ENCODE results near the gene KCNMA1.

The KCNMA1 gene

GRCh38 chr10:77157248-77158019 is 480.2 kb downstream of the KCNMA1 start:
- DNase-seq (ENCODE audit: low read depth in 3 of 3): no peak

GRCh38 chr10:77156406-77156879 is 481.2 kb downstream of the KCNMA1 start:
- no peak for DNase-seq (ENCODE audit: low read depth in 3 of 3)

- DNase-seq (ENCODE audit: low read depth in 3 of 3): no peak
Observed at GRCh38 chr10:77152256-77152655, 485.4 kb downstream of the KCNMA1 start.

GRCh38 chr10:77151408-77151807 is 486.2 kb downstream of the KCNMA1 start:
- no peak for DNase-seq (ENCODE audit: low read depth in 3 of 3)

- DNase-seq (ENCODE audit: low read depth in 3 of 3): no peak
Observed at GRCh38 chr10:77149706-77150105, 487.9 kb downstream of the KCNMA1 start.

- DNase-seq (ENCODE audit: low read depth in 3 of 3): no peak
Observed at GRCh38 chr10:77149001-77149400, 488.6 kb downstream of the KCNMA1 start.

GRCh38 chr10:77147871-77148270 is 489.7 kb downstream of the KCNMA1 start:
- DNase-seq (ENCODE audit: low read depth in 3 of 3): no peak

GRCh38 chr10:77146712-77147336 is 490.8 kb downstream of the KCNMA1 start:
- no peak for DNase-seq (ENCODE audit: low read depth in 3 of 3)

GRCh38 chr10:77144656-77145055 is 493.0 kb downstream of the KCNMA1 start:
- no peak for DNase-seq (ENCODE audit: low read depth in 3 of 3)

GRCh38 chr10:77139252-77140160 is 498.1 kb downstream of the KCNMA1 start:
- no peak for DNase-seq (ENCODE audit: low read depth in 3 of 3)

- no peak for DNase-seq (ENCODE audit: low read depth in 3 of 3)
Observed at GRCh38 chr10:77138541-77138940, 499.1 kb downstream of the KCNMA1 start.

GRCh38 chr10:77135555-77135954 is 502.1 kb downstream of the KCNMA1 start:
- no peak for DNase-seq (ENCODE audit: low read depth in 3 of 3)

GRCh38 chr10:77131214-77131613 is 506.4 kb downstream of the KCNMA1 start:
- no peak for DNase-seq (ENCODE audit: low read depth in 3 of 3)

GRCh38 chr10:77127243-77127642 is 510.4 kb downstream of the KCNMA1 start:
- DNase-seq (ENCODE audit: low read depth in 3 of 3): no peak

- no peak for DNase-seq (ENCODE audit: low read depth in 3 of 3)
Observed at GRCh38 chr10:77125231-77125630, 512.4 kb downstream of the KCNMA1 start.

GRCh38 chr10:77123330-77123729 is 514.3 kb downstream of the KCNMA1 start:
- no peak for DNase-seq (ENCODE audit: low read depth in 3 of 3)

- no peak for DNase-seq (ENCODE audit: low read depth in 3 of 3)
Observed at GRCh38 chr10:77121829-77122228, 515.8 kb downstream of the KCNMA1 start.

GRCh38 chr10:77120666-77121376 is 516.8 kb downstream of the KCNMA1 start:
- DNase-seq (ENCODE audit: low read depth in 3 of 3): no peak

- no peak for DNase-seq (ENCODE audit: low read depth in 3 of 3)
Observed at GRCh38 chr10:77120012-77120411, 517.6 kb downstream of the KCNMA1 start.

GRCh38 chr10:77118603-77119282 is 518.9 kb downstream of the KCNMA1 start:
- no peak for DNase-seq (ENCODE audit: low read depth in 3 of 3)

- no peak for DNase-seq (ENCODE audit: low read depth in 3 of 3)
Observed at GRCh38 chr10:77117501-77117900, 520.1 kb downstream of the KCNMA1 start.

Data from stimulated activated CD4-positive, alpha-beta T cell treated with anti-CD3 and anti-CD28 coated beads, TNF-alpha, amount 100 ng/mL, for 4 hours (primary cell).